SK-N-MC (cell line): ENCODE results near the gene LRRC3B.

Experiments
- EZH2 ChIP-seq: fragments of 200-600 bp; sonication (generic); IDR thresholded peaks from one replicate; pipeline ENCODE4 v1.6.1; 2017; ENCODE audit warnings: antibody characterized with exemption
- FOXP2 ChIP-seq: optimal IDR thresholded peaks from 2 replicates; pipeline ENCODE3; 2011; ENCODE audit warnings: mild to moderate bottlenecking, moderate library complexity; ENCODE audit not compliant: insufficient read depth; ENCODE audit errors: extremely low read length, control extremely low read depth
- POLR2AphosphoS5 ChIP-seq: IDR thresholded peaks from 2 replicates; pipeline ENCODE4 v1.6.1; 2012; ENCODE audit warnings: mild to moderate bottlenecking, low read depth, low read length, borderline replicate concordance

DNA sequence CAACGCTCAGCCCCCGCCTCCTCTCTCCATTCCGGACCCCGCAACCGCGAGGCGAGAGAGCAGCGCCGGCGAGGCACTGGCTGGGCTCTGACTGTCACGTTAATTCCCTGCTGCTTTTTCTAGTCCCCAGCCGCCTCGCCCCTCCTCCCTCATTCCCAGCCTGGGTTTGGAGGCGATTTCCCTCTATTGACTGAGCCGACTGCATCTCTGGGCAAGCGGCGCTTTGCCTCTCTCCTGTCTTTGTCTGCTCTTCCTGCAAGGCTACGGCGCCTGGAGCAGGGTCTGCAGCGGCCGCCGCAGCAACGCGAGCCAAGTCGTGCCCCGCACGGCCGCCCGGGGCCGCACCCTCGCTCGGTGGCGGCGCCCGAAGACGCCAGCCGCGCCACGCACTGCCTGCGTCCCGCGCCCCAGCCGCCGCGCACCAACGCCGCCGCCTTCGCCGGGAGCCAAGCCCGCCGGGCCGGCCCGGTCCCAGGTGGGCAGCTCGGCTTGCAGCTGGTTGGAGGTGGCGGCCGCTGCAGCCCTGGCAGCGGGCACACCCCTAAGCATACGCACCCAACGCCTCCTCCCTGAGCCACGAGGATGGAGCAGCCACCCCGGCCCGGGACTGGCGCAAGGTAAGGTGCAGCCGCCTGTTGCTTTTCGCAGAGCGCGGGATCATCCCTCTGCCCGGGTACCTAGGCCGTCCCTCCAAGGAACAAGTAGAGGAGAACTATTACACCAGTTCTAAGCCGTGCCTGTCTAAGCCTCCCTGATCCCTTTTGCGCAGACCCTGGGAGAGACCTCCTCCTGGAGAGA lies at the start of gene LRRC3B:
- TF ChIP-seq POLR2AphosphoS5: no peak
- no peak for TF ChIP-seq FOXP2
- TF ChIP-seq EZH2: no peak
